Astrocyte (in vitro differentiated cells and primary cell): Measurements from ENCODE around the gene FCN1.

ENCODE experiments used
- CTCF ChIP-seq: IDR thresholded peaks from 2 replicates; pipeline ENCODE4 v1.5.1; 2011; ENCODE audit warnings: low read depth, mild to moderate bottlenecking, inconsistent platforms, low read length, moderate library complexity; ENCODE audit not compliant: insufficient read depth
- EZH2 ChIP-seq: IDR thresholded peaks from 2 replicates; pipeline ENCODE4 v1.6.1; 2012; ENCODE audit warnings: mild to moderate bottlenecking, low read length, inconsistent platforms; ENCODE audit not compliant: insufficient read depth

GRCh38 chr9:134942011-134942787 is 24.5 kb upstream of the FCN1 start:
- TF ChIP-seq CTCF (no peak), EZH2 (no peak)
